Sigmoid colon (tissue), 4 donors: ENCODE measurements around the gene CMPK1.

ENCODE experiments used
- EP300 ChIP-seq, 4 donors: sonication (generic); formaldehyde crosslinking; IDR thresholded peaks; one replicate each; pipeline ENCODE4 v1.6.1; 2017; ENCODE audit warnings: antibody characterized with exemption in 4 of 4
- POLR2A ChIP-seq, 2 donors: fragments of 450-650 bp; IDR thresholded peaks; one replicate each; pipeline ENCODE4 v1.6.1; 2016; ENCODE audit warnings: antibody characterized with exemption in 2 of 2, mild to moderate bottlenecking in 2 of 2, moderate library complexity in 2 of 2
- POLR2AphosphoS5 ChIP-seq, 4 donors: sonication (generic); formaldehyde crosslinking; IDR thresholded peaks; one replicate each; pipeline ENCODE4 v1.6.1; 2017; ENCODE audit warnings: antibody characterized with exemption in 4 of 4
- TF ChIP-seq, protein P1 (sequence below), 4 experiments: fragments of 450-650 bp in 3 of 4; fragments of 200-600 bp in 1 of 4; IDR thresholded peaks; one replicate each; pipeline ENCODE4 v1.5.1; 2016 to 2019; ENCODE audit warnings: antibody characterized with exemption in 4 of 4, mild to moderate bottlenecking in 3 of 4, moderate library complexity in 2 of 4

DNA sequence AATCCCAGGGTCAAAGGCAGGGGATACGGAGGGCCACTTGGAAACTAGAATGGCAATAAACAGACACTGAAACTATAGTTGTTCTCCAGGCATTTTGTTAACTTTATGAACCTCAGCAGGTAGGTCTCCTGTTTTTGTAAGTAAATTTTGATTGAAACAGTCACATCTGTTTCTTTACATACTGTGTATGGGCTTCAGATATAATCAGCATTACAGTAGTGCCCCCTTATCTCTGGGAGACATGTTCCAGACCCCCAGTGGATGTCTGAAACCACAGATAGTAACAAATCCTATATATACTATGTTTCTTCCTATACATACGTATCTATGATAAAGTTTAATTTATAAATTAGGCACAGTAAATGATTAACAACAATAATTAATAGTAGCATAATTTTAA lies 31.1 kb upstream of the CMPK1 start:
- TF ChIP-seq, protein P1, sequence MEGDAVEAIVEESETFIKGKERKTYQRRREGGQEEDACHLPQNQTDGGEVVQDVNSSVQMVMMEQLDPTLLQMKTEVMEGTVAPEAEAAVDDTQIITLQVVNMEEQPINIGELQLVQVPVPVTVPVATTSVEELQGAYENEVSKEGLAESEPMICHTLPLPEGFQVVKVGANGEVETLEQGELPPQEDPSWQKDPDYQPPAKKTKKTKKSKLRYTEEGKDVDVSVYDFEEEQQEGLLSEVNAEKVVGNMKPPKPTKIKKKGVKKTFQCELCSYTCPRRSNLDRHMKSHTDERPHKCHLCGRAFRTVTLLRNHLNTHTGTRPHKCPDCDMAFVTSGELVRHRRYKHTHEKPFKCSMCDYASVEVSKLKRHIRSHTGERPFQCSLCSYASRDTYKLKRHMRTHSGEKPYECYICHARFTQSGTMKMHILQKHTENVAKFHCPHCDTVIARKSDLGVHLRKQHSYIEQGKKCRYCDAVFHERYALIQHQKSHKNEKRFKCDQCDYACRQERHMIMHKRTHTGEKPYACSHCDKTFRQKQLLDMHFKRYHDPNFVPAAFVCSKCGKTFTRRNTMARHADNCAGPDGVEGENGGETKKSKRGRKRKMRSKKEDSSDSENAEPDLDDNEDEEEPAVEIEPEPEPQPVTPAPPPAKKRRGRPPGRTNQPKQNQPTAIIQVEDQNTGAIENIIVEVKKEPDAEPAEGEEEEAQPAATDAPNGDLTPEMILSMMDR (IDR thresholded peaks at IDR 0.05): no peak
- TF ChIP-seq EP300 (IDR thresholded peaks at IDR 0.05) (no peak), POLR2A (IDR thresholded peaks at IDR 0.05) (no peak), POLR2AphosphoS5 (IDR thresholded peaks at IDR 0.05) (no peak)
